Right hindlimb (tissue), 1 donor: ENCODE results near the gene DCST2.
A peak's percentile ranks its signal among the peaks of the same experiment; 100 is the strongest.

Experiments
- DNase-seq: peaks from one replicate; pipeline ENCODE4 v3.0.0-alpha.2; 2018

DCST2 gene

GRCh38 chr1:155033524-155033923 is at the start of gene DCST2, which contains the start of gene DCST1:
DCST2 (minus strand) TSS chr1:155033781; CDS start chr1:155033701, 80 bp downstream.
DCST1 (plus strand) TSS chr1:155033824; CDS start chr1:155034037, 213 bp downstream.
- no peak for DNase-seq

GRCh38 chr1:155083052-155083541 is 49.5 kb upstream of the DCST2 start:
- no peak for DNase-seq

- DNase-seq: peak; percentile 37
These were observed 48.9 kb upstream of the DCST2 start for GRCh38 chr1:155082301-155083051.

- DNase-seq: peak; percentile 37
These were observed 48.1 kb upstream of the DCST2 start for GRCh38 chr1:155081472-155082300.

GRCh38 chr1:155080312-155081228 is 47.0 kb upstream of the DCST2 start:
- peak; percentile 52 for DNase-seq

GRCh38 chr1:155079487-155080311 is 46.1 kb upstream of the DCST2 start:
- no peak for DNase-seq

GRCh38 chr1:155079210-155079486 is 45.6 kb upstream of the DCST2 start:
- no peak for DNase-seq

- DNase-seq: peak; percentile 81
These were observed 45.1 kb upstream of the DCST2 start, which contains the start of gene EFNA3 for GRCh38 chr1:155078469-155079209. EFNA3 (plus strand) TSS chr1:155078837; CDS start chr1:155078942, 105 bp downstream.

GRCh38 chr1:155077758-155078445 is 44.3 kb upstream of the DCST2 start:
- DNase-seq: no peak

GRCh38 chr1:155077346-155077745 is 43.8 kb upstream of the DCST2 start:
- DNase-seq: no peak

GRCh38 chr1:155076371-155076770 is 42.8 kb upstream of the DCST2 start:
- no peak for DNase-seq

- no peak for DNase-seq
These were observed 42.0 kb upstream of the DCST2 start for GRCh38 chr1:155075535-155075934.

- no peak for DNase-seq
These were observed 40.0 kb upstream of the DCST2 start for GRCh38 chr1:155073377-155074242.

GRCh38 chr1:155072531-155073289 is 39.1 kb upstream of the DCST2 start:
- no peak for DNase-seq

- DNase-seq: no peak
These were observed 38.1 kb upstream of the DCST2 start for GRCh38 chr1:155071701-155072100.

- DNase-seq: peak; percentile 78
These were observed 37.4 kb upstream of the DCST2 start for GRCh38 chr1:155070721-155071569.

- no peak for DNase-seq
These were observed 36.6 kb upstream of the DCST2 start for GRCh38 chr1:155070158-155070621.
